ENCODE results near the gene SFMBT1.

DNA sequence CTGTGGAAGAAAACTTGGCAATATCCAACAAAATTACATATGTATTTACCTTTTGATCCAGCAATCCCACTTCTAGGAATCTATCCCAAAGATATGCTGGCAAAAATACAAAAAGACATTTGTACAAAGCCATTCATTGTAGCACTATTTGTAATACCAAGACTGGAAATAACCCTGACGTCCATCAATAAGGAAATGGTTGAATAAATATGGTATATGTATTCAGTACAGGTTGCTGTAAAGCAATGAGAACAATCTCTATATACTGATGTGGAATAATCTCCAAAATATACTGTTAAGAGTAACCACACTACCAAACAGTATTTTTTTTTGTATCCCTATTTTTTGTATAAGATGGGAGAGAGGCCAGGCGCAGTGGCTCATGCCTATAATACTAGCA, 83.7 kb downstream of the SFMBT1 start:
- TF ChIP-seq, protein P1, sequence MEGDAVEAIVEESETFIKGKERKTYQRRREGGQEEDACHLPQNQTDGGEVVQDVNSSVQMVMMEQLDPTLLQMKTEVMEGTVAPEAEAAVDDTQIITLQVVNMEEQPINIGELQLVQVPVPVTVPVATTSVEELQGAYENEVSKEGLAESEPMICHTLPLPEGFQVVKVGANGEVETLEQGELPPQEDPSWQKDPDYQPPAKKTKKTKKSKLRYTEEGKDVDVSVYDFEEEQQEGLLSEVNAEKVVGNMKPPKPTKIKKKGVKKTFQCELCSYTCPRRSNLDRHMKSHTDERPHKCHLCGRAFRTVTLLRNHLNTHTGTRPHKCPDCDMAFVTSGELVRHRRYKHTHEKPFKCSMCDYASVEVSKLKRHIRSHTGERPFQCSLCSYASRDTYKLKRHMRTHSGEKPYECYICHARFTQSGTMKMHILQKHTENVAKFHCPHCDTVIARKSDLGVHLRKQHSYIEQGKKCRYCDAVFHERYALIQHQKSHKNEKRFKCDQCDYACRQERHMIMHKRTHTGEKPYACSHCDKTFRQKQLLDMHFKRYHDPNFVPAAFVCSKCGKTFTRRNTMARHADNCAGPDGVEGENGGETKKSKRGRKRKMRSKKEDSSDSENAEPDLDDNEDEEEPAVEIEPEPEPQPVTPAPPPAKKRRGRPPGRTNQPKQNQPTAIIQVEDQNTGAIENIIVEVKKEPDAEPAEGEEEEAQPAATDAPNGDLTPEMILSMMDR (conservative IDR thresholded peaks at IDR 0.05; ENCODE audit: low read depth, low read length) = no peak
- no peak for TF ChIP-seq EZH2 (IDR thresholded peaks at IDR 0.05; ENCODE audit: borderline replicate concordance, low read depth, low read length, poor library complexity, severe bottlenecking)
